HG03103 (cell line): ENCODE data around the gene AMOTL2.

Experiments used
- ATAC-seq: cut with Tn5 transposase; IDR thresholded peaks from one replicate; pipeline ENCODE4 v1.9.1; 2021; ENCODE audit warnings: low read depth; ENCODE audit not compliant: unreplicated experiment

The AMOTL2 gene

DNA sequence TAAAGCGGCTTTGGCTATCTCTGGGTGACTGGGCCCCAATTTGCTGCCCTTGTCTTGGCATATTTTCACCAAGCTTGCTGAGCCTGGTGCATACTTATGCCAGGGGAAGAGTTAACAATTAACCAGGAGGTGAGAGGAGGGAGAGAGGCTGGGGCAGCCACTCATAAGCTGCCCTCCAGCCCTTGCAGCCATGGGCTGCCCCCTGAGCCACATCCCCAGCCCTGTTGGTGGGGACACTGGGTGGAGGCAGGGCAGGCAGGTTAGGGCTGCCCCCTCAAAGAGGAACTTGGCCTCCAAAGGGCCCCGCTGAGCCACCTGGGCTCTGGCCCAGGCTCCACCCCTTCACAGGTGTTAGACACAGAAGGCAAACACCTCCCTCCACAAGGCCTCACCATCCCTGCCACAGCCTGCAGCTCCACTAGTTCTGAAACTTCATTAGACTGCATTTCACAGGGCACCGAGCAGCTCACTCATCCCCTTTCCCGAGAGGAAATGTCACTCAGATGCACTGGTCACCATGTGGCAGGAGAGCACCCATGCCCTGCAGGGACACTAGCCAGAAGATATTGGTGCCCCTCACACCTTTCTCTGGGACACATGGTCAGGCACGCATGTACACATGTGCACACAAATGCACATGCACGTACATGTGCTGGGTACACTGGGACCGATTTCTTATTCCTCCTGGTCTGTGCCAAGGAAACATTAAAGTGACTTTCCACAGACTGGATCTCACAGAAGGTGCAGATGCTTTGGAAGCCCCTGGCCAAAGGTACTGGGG is 20.2 kb downstream of the AMOTL2 start:
- ATAC-seq = no peak

DNA sequence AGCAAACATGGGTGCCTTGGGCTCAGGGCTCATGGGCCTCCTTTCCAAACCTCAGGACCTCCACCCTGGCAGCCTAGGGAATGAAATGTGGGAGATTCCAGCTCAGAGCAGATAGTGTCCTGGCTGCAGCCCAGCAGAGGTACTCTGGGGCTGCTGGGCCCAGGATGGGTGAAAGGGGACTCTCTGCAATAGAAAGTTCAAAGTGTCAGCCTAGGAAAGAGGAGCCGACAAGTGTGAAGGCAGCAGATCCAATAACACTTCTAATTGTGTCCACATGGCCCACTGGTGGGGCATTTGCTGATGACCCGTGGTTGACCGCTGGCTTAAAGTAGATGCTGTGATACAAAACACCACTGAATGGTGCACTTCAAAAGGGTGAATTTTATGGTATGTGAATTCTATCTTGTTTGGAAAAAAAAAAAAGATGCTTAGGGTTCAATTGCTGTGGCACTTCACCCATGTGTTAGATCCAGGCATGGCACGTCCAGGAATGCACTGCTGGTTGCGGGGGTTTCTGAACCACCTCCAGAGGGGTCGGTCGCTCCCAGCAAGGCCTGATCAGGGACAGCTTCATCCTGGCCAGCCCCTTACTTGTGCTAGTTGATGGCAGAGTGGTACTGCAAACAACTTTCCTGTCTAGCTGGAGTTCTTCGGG is 20.9 kb downstream of the AMOTL2 start:
- no peak for ATAC-seq

DNA sequence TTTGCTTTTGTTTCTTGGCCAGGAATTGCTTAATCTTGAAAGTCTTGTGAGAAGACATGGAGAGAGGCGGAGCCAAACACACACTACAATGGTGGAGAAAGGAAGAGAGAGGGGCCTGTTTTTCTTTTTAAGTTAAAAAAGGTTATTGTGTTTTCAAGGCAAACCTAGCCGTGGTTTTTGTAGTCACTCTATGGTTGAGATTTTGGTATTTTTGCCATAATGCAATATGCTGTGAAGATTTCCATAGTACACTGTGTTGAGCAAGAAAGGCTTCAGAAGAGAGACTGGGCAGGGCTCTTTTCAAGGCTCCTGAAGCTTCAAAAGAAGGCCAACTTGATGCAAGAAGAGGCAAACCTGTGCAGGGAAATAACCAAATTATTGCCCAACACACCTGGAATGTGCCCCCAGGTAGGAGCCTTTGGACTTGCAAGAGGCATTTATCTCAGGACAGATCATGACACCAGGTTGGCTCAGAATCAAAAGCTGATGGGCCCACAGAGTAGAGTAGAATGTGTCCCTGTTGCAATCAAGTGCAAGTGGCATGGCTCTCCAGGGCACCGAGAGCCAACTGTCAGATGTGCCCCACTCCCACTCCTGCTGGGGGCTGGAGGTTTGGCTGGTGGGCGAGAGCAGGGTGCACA is 22.1 kb downstream of the AMOTL2 start:
- ATAC-seq = no peak

DNA sequence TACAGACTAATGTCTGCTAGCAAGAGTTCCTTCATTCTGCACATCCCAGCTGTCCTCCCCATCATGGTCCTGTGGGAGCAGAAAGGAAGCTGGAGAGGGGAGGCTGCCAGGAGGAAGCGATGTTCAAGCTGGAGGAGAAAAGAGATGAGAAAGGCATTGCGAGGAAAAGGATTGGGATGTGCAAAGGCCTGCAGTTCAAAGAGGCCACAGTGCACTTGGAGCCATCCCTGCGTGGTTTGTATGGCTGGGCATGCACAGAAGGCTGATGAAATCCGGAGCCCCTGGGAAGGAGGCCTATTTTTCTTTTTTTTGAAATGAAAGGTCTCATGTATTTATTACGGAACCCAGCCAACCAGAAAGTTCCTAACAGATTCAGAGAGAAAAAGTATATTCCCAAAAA is 22.8 kb downstream of the AMOTL2 start:
- no peak for ATAC-seq

DNA sequence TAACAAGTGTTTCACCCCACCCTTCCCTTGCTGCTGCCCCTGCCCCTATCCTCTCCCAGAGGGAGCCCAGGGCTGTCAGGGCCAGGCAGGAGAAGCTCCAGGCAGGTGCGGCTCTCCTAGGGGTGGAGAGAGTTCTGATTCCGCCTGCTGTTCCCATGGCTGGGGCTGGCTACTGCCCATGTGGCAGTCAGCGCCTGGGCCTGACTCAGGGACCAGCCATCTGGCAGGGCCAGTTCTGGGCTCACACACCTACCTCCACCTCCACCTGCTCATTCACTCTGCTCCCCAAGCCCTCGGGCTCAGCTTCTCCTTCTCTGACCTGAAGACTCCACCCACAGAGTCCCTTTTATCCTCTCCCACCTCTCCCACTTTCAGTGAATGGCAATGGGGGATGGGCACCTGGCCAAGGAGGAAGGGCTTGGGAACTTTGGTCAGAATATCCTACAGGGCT is 23.4 kb downstream of the AMOTL2 start:
- no peak for ATAC-seq

GRCh38 chr3:134350266-134350665 is 24.0 kb downstream of the AMOTL2 start:
- no peak for ATAC-seq

GRCh38 chr3:134348524-134348923 is 25.7 kb downstream of the AMOTL2 start:
- no peak for ATAC-seq

DNA sequence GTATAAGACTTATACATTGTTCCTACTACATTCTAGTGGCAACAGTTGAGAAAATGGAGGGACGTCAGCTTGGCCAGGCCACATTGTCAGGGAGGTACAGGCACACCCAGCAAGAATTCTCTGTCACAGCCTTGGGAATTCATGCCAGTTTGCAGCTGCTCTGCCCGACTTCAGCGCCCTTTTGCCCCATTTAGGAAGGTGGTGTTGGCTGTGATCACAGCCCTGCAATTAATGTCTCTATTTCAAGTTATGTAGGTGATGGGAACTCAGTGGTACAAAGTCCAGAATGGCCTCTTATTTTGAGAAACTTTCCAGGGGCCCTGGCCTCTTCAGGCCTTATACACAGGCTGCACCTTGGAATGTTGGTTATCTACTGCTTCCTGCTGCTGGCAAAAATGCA is 26.7 kb downstream of the AMOTL2 start:
- ATAC-seq = no peak

- ATAC-seq = no peak
Measured at GRCh38 chr3:134346744-134347143, 27.5 kb downstream of the AMOTL2 start.

GRCh38 chr3:134345202-134345601 is 29.0 kb downstream of the AMOTL2 start:
- ATAC-seq = no peak

GRCh38 chr3:134344560-134344959 is 29.7 kb downstream of the AMOTL2 start:
- no peak for ATAC-seq

DNA sequence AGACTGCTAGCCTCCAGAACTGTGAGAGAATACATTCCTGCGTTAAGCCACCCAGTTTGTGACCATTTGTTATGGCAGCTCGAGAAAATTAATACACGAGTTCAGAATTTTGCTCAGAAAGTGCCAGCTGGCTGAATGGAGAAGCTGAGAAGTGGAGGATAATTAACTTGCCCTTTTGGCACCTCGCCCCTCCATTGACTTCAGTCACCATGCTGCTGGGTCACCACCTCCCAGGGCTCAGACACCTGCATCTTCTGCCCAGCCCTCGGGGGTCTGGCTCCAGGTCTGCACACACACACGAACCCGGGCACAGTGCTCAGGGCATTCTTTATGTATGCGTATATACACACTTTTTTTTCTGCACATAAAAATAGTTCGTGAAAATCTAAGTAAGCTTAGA is 32.0 kb downstream of the AMOTL2 start:
- no peak for ATAC-seq

DNA sequence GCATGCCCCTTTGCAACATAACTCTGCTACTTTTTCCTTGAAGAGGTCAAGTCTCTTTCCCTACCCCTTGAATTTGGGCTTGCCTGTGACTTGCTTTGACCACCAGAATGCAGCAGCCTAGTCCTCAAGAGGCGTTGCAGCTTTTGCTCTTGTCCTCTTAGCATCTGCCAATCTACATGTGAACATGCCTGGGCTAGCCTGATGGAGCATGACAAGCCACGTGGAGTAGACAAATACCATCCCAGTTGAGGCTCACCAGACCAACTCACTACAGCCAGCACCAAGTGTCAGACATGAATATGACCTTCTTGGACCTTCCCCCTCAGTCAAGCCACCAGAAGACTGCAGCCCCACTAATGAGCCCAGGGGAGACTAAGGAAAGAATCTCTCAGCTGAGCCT is 32.9 kb downstream of the AMOTL2 start:
- ATAC-seq = no peak

DNA sequence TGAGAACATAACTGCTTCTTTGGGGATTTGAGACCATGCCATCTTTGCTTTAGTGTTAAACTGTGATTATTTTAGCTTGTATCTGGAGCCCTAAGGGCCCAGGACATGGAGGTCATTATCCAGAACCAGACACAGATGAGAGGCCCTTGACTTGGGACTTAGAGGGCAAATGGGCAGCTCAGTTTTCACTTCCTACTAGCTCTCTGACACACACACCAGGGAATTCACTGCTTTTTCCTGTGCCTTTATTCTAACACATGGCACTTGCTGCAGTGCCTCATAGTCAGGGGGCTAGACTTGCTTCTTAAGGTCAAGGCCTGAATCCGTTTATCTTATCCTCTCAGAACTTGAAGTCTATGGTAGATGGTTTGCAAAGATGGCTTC is 33.3 kb downstream of the AMOTL2 start:
- ATAC-seq = no peak

DNA sequence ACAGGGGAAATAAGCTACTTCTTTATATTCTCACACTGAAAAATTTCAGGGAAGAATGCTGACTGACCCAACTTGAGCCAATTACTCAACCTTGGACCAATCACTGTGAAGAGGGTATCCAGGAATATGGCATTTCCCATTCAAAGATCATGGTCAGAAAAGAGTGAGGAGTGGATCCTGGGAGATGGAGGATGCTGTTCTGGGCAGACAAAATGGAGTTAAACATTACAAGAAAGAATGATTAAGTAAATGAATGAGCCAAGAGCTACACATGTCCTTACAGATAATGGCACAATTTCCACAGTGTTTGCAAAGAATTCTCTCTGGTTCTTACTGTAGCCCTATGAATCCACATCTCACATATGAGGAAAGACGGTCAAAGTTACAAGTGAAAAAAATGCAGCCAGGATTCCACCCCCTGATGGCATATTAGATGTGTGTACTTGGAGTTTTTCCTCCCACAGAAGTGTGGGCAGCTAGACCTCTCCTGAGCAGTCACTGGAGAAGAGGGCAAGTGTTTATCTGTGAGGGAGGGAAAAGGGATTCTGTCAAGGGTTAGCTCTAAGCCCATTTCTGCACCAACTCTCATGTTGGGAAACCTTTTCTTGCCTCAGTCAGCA is 33.8 kb downstream of the AMOTL2 start:
- ATAC-seq = no peak

DNA sequence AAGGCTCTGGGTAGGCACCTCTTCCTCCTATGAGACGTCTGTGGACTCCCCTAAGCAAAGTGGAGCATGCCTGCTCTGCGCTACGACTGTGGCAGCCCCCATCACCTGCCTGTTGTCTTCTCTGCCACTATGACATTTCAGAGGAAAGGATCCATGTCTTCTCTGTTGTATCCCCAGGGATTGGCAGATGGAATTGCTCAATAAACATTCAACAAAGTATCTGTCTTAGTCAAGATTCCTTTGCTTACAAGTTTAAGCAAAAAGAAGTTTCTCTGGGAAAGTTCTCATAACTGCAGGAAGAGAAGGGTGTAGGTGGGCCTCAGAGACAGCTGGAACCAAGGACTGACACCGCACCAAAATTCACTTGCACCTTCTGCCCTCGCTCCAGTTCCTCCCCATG is 34.3 kb downstream of the AMOTL2 start:
- no peak for ATAC-seq

DNA sequence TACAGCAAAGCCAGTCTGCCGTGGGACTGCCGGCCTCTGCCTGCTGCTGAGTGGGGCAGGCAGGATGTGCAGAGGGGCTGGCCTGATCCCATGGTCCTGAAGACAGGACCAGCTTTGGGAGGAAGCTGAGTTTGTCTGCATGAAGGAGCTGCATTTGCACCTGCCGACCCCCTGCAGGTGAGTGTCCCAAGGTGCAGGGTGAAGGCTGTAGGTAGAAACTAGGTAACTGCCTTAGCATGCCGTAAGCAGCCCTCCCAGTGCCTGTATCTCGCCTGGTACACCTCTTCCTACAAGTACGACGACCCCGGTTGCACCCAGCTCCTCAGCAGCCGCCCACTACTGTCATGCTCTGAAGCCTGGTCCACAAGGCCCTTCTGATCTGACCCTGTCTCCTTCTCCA is 34.9 kb downstream of the AMOTL2 start:
- no peak for ATAC-seq

- ATAC-seq = no peak
Measured at GRCh38 chr3:134338516-134339261, 35.6 kb downstream of the AMOTL2 start.

- no peak for ATAC-seq
Measured at GRCh38 chr3:134338201-134338512, 36.1 kb downstream of the AMOTL2 start.

GRCh38 chr3:134337511-134338200 is 36.6 kb downstream of the AMOTL2 start:
- ATAC-seq = no peak
